WTC11 (cell line): ENCODE results near the gene DHX40. TPM values are rescaled to one million over a fixed set of nuclear protein-coding genes. Genes with fewer than 3 reads are reported as not detected.

Experiments
- ATAC-seq: fragments of 200-7000 bp; cut with Tn5 transposase; 2 replicates; pipeline ENCODE4 v1.10.0; 2021; ENCODE audit warnings: mild to moderate bottlenecking, moderate library complexity
- CTCF ChIA-PET: fragments of 300-600 bp; sonication (Branson Sonifier 250); formaldehyde crosslinking; loops from one replicate; lab custom pipeline; 2021; ENCODE audit warnings: antibody characterized with exemption; lab: Charles Lee
- POLR2A ChIA-PET: fragments of 350-600 bp; sonication (Branson Sonifier 250); formaldehyde crosslinking; loops from one replicate; lab custom pipeline; 2021; ENCODE audit warnings: antibody characterized with exemption; lab: Charles Lee
- DNase-seq: peaks from one replicate; pipeline ENCODE4 v3.0.0; 2021; ENCODE audit warnings: low spot score
- H3K27ac Mint-ChIP-seq: 2 replicates; pipeline ENCODE4 v1.8.0; 2021; ENCODE audit warnings: mixed read lengths
- H3K27me3 Mint-ChIP-seq: 2 replicates; pipeline ENCODE4 v1.8.0; 2021; ENCODE audit warnings: low read depth, mild to moderate bottlenecking, moderate library complexity, mixed read lengths
- H3K36me3 Mint-ChIP-seq: 2 replicates; pipeline ENCODE4 v1.8.0; 2021; ENCODE audit warnings: mixed read lengths
- H3K4me1 Mint-ChIP-seq: 2 replicates; pipeline ENCODE4 v1.8.0; 2022; ENCODE audit warnings: mixed read lengths
- H3K4me3 Mint-ChIP-seq: 2 replicates; pipeline ENCODE4 v1.8.0; 2021; ENCODE audit warnings: mild to moderate bottlenecking, moderate library complexity, mixed read lengths
- H3K9me3 Mint-ChIP-seq: 2 replicates; pipeline ENCODE4 v1.8.0; 2021; ENCODE audit warnings: mixed read lengths
- ATF1 ChIP-seq: sonication (generic); formaldehyde crosslinking; IDR thresholded peaks from 2 replicates; pipeline ENCODE4 v1.8.1; 2023; ENCODE audit warnings: mild to moderate bottlenecking, moderate library complexity, missing genetic modification reagents
- ATF2 ChIP-seq: sonication (generic); formaldehyde crosslinking; IDR thresholded peaks from 2 replicates; pipeline ENCODE4 v1.8.1; 2022; ENCODE audit warnings: low read depth, missing genetic modification reagents, borderline replicate concordance
- ERG ChIP-seq: fragments of 250-450 bp; sonication (Bioruptor Pico); IDR thresholded peaks from 2 replicates; pipeline ENCODE4 v1.8.0; 2021; ENCODE audit warnings: mild to moderate bottlenecking
- HMGA2 ChIP-seq: fragments of 250-450 bp; sonication (Bioruptor Pico); IDR thresholded peaks from 2 replicates; pipeline ENCODE4 v1.4.0; 2021; ENCODE audit warnings: mild to moderate bottlenecking, moderate library complexity
- JUN ChIP-seq: sonication (generic); formaldehyde crosslinking; IDR thresholded peaks from 2 replicates; pipeline ENCODE4 v1.8.0; 2023; ENCODE audit warnings: mild to moderate bottlenecking, missing genetic modification reagents
- MLX ChIP-seq: sonication (generic); formaldehyde crosslinking; IDR thresholded peaks from 2 replicates; pipeline ENCODE4 v1.8.1; 2023; ENCODE audit warnings: mild to moderate bottlenecking, missing genetic modification reagents, moderate library complexity
- MXD4 ChIP-seq: fragments of 250-450 bp; sonication (Bioruptor Pico); IDR thresholded peaks from 2 replicates; pipeline ENCODE4 v1.8.0; 2021; ENCODE audit warnings: mild to moderate bottlenecking, moderate library complexity, borderline replicate concordance
- OVOL2 ChIP-seq: fragments of 250-450 bp; sonication (Bioruptor Pico); IDR thresholded peaks from 2 replicates; pipeline ENCODE4 v1.9.0; 2021; ENCODE audit warnings: mild to moderate bottlenecking, borderline replicate concordance
- PRDM15 ChIP-seq: sonication (generic); formaldehyde crosslinking; IDR thresholded peaks from 2 replicates; pipeline ENCODE4 v1.8.0; 2022; ENCODE audit warnings: missing genetic modification reagents
- PREB ChIP-seq: sonication (generic); formaldehyde crosslinking; IDR thresholded peaks from 2 replicates; pipeline ENCODE4 v1.8.1; 2022; ENCODE audit warnings: mild to moderate bottlenecking, missing genetic modification reagents, moderate library complexity, borderline replicate concordance
- RELA ChIP-seq: sonication (generic); formaldehyde crosslinking; IDR thresholded peaks from 2 replicates; pipeline ENCODE4 v1.8.1; 2022; ENCODE audit warnings: missing genetic modification reagents, mild to moderate bottlenecking, borderline replicate concordance
- TEAD1 ChIP-seq: sonication (generic); formaldehyde crosslinking; IDR thresholded peaks from 2 replicates; pipeline ENCODE4 v1.8.0; 2022; ENCODE audit warnings: mild to moderate bottlenecking, missing genetic modification reagents
- ZMAT4 ChIP-seq: fragments of 250-450 bp; sonication (Bioruptor Pico); IDR thresholded peaks from 2 replicates; pipeline ENCODE4 v1.9.0; 2021; ENCODE audit warnings: mild to moderate bottlenecking
- ZNF121 ChIP-seq: sonication (generic); formaldehyde crosslinking; IDR thresholded peaks from 2 replicates; pipeline ENCODE4 v1.8.0; 2023; ENCODE audit warnings: missing genetic modification reagents
- ZNF396 ChIP-seq: fragments of 250-450 bp; sonication (Bioruptor Pico); IDR thresholded peaks from 2 replicates; pipeline ENCODE4 v1.8.0; 2021; ENCODE audit warnings: mild to moderate bottlenecking, moderate library complexity, borderline replicate concordance
- ZNF423 ChIP-seq: fragments of 250-450 bp; sonication (Bioruptor Pico); IDR thresholded peaks from 2 replicates; pipeline ENCODE4 v2.1.2; 2022; ENCODE audit warnings: mild to moderate bottlenecking, moderate library complexity
- ZNF425 ChIP-seq: fragments of 250-450 bp; sonication (Bioruptor Pico); conservative IDR thresholded peaks from 2 replicates; pipeline ENCODE4 v1.9.0; 2021; ENCODE audit warnings: mild to moderate bottlenecking
- ZSCAN18 ChIP-seq: fragments of 250-450 bp; sonication (Bioruptor Pico); IDR thresholded peaks from 2 replicates; pipeline ENCODE4 v2.1.2; 2022; ENCODE audit warnings: mild to moderate bottlenecking, moderate library complexity
- total RNA-seq: library from RNA; stranded (reverse); gene quantifications from 3 replicates; pipeline ENCODE4 v1.2.3, GENCODE V29; 2021

The DHX40 gene
- total RNA-seq, 1 experiment from 2014 or later, result 26.9 TPM

- ChIA-PET CTCF (interaction anchor here (0.5 to 1.3 kb wide), 2 partner anchors 9 to 41 kb away, joined by 4 read pairs; no protein-coding TSS in a partner anchor), POLR2A (no interaction called here)
- no peaks in the 10 kb centered on the region for H3K4me1 Mint-ChIP-seq
- H3K9me3 Mint-ChIP-seq, result no peaks in the 10 kb centered on the region
- DNase-seq, result no peak
- no peak overlapping the region for H3K4me3 Mint-ChIP-seq
- no peaks in the 10 kb centered on the region for H3K36me3 Mint-ChIP-seq
- TF ChIP-seq OVOL2 (no peak), ZMAT4 (CRISPR knock-in tag) (no peak), ATF1 (CRISPR knock-in tag) (no peak), RELA (CRISPR knock-in tag) (no peak), ATF2 (CRISPR knock-in tag) (no peak), ZNF423 (no peak), MXD4 (CRISPR knock-in tag) (no peak), ZNF425 (CRISPR knock-in tag) (no peak), PRDM15 (no peak), MLX (CRISPR knock-in tag) (no peak)
- H3K27me3 Mint-ChIP-seq, result no peaks in the 10 kb centered on the region
- no peak overlapping the region for H3K27ac Mint-ChIP-seq
- ATAC-seq, result no peak
Measured at GRCh38 chr17:59519132-59519531, 46.3 kb upstream of the DHX40 start.

GRCh38 chr17:59520251-59520650 lies 45.2 kb upstream of the DHX40 start:
- DNase-seq (no peak), ATAC-seq (no peak)
- CTCF ChIA-PET, result interaction anchor here (1.1 to 2.0 kb wide), 2 partner anchors 18 to 190 kb away, joined by 3 to 11 read pairs; no protein-coding TSS in a partner anchor
- Mint-ChIP-seq H3K27me3 (no peaks in the 10 kb centered on the region), H3K4me1 (no peaks in the 10 kb centered on the region), H3K4me3 (no peak overlapping the region), H3K27ac (no peak overlapping the region), H3K9me3 (no peaks in the 10 kb centered on the region)
- no peak for TF ChIP-seq PREB (CRISPR knock-in tag)
- TF ChIP-seq JUN (CRISPR knock-in tag), result no peak
- no peak for TF ChIP-seq ZNF396 (CRISPR knock-in tag)
- TF ChIP-seq ZSCAN18, result no peak
- no peak for TF ChIP-seq ERG (CRISPR knock-in tag)
- no peak for TF ChIP-seq ZNF121 (CRISPR knock-in tag)
- no peak for TF ChIP-seq HMGA2
- no peak for TF ChIP-seq TEAD1
- TF ChIP-seq, all 79 proteins: peak for 0
- no peaks in the 10 kb centered on the region for H3K36me3 Mint-ChIP-seq
- POLR2A ChIA-PET, result no interaction called here
